ENCODE measurements around the gene CTRL. TPM values are rescaled to one million over a fixed set of nuclear protein-coding genes. Genes with fewer than 3 reads are reported as not detected.
A peak's percentile ranks its signal among the peaks of the same experiment; 100 is the strongest.
"Not testable (repeated sequence)": the region's sequence is repeated elsewhere in the genome, so short reads cannot be mapped to it uniquely, and the experiment has no call there.

CTRL gene
- total RNA-seq, 4 donors from 2014 or later, result 0.27 TPM; not detected in 3

- TF ChIP-seq CTCF (IDR thresholded peaks at IDR 0.05 in 4 of 5, conservative IDR thresholded peaks at IDR 0.05 in 1 of 5) (no peak), POLR2A (IDR thresholded peaks at IDR 0.05) (no peak)
Measured at GRCh38 chr16:67976205-67976604, 44.5 kb upstream of the CTRL start.

GRCh38 chr16:67975321-67976105 lies 43.9 kb upstream of the CTRL start:
- TF ChIP-seq POLR2A (IDR thresholded peaks at IDR 0.05), result no peak
- TF ChIP-seq CTCF (IDR thresholded peaks at IDR 0.05 in 4 of 5, conservative IDR thresholded peaks at IDR 0.05 in 1 of 5), result no peak
- ATAC-seq, result no peak
- no peaks in the 10 kb centered on the region for H3K9me3 ChIP-seq
- no peaks in the 10 kb centered on the region for H3K27me3 ChIP-seq
- H3K27ac ChIP-seq, result no peak overlapping the region
- no peak for DNase-seq
- H3K4me3 ChIP-seq, result no peak overlapping the region
- in situ Hi-C loops (cut with MboI; ENCODE audit: low sequenced_read_pairs in 4 of 4) (no loop called here), intact Hi-C loops (cut with DNase I; ENCODE audit: low total_unique reads) (no loop called here)
- no peaks in the 10 kb centered on the region for H3K4me1 ChIP-seq
- no peaks in the 10 kb centered on the region for H3K36me3 ChIP-seq

More at GRCh38 chr16:67976205-67976604, 44.5 kb upstream of the CTRL start:
- no peak overlapping the region for H3K4me3 ChIP-seq
- no peak for ATAC-seq
- intact Hi-C loops (cut with DNase I; ENCODE audit: low total_unique reads) (no loop called here), in situ Hi-C loops (cut with MboI; ENCODE audit: low sequenced_read_pairs in 4 of 4) (no loop called here)
- no peaks in the 10 kb centered on the region for H3K27me3 ChIP-seq
- no peaks in the 10 kb centered on the region for H3K4me1 ChIP-seq
- no peaks in the 10 kb centered on the region for H3K36me3 ChIP-seq
- no peaks in the 10 kb centered on the region for H3K9me3 ChIP-seq
- no peak overlapping the region for H3K27ac ChIP-seq
- no peak for DNase-seq

GRCh38 chr16:67972285-67972684 lies 40.6 kb upstream of the CTRL start:
- H3K9me3 ChIP-seq; H3K36me3 ChIP-seq; ATAC-seq; H3K4me1 ChIP-seq; H3K27me3 ChIP-seq; in situ Hi-C loops (cut with MboI; ENCODE audit: low sequenced_read_pairs in 4 of 4); H3K4me3 ChIP-seq; H3K27ac ChIP-seq; intact Hi-C loops (cut with DNase I; ENCODE audit: low total_unique reads); DNase-seq: not testable (repeated sequence)

- in situ Hi-C loops (cut with MboI; ENCODE audit: low sequenced_read_pairs in 4 of 4) (no loop called here), intact Hi-C loops (cut with DNase I; ENCODE audit: low total_unique reads) (no loop called here)
- Histone ChIP-seq H3K4me1 (peaks cover 17 to 21% of the 10 kb centered on the region in 2 donors), H3K27ac (no peak overlapping the region), H3K36me3 (no peaks in the 10 kb centered on the region), H3K4me3 (no peak overlapping the region), H3K9me3 (no peaks in the 10 kb centered on the region), H3K27me3 (no peaks in the 10 kb centered on the region)
- DNase-seq, result no peak
- TF ChIP-seq CTCF (IDR thresholded peaks at IDR 0.05 in 4 of 5, conservative IDR thresholded peaks at IDR 0.05 in 1 of 5) (no peak), POLR2A (IDR thresholded peaks at IDR 0.05) (no peak)
- no peak for ATAC-seq
Measured at GRCh38 chr16:67971111-67971510, 39.4 kb upstream of the CTRL start.

GRCh38 chr16:67969254-67970039 lies 37.8 kb upstream of the CTRL start:
- Histone ChIP-seq H3K27ac (peak overlapping the region; percentile 87 to 95 (median 89)), H3K27me3 (no peaks in the 10 kb centered on the region), H3K4me3 (peak overlapping the region; percentile 69 to 80 (median 80)), H3K9me3 (no peaks in the 10 kb centered on the region), H3K4me1 (peaks cover 34 to 37% of the 10 kb centered on the region in 2 donors), H3K36me3 (no peaks in the 10 kb centered on the region)
- ATAC-seq (no peak), DNase-seq (no peak)
- TF ChIP-seq POLR2A (IDR thresholded peaks at IDR 0.05) (no peak), CTCF (IDR thresholded peaks at IDR 0.05 in 4 of 5, conservative IDR thresholded peaks at IDR 0.05 in 1 of 5) (no peak)
- in situ Hi-C loops (cut with MboI; ENCODE audit: low sequenced_read_pairs in 4 of 4) (no loop called here), intact Hi-C loops (cut with DNase I; ENCODE audit: low total_unique reads) (no loop called here)
